Chondrocyte (in vitro differentiated cells): Measurements from ENCODE around the gene PCDHB10. TPM values are rescaled to one million over a fixed set of nuclear protein-coding genes. Genes with fewer than 3 reads are reported as not detected.
"Not testable (repeated sequence)": the region's sequence is repeated elsewhere in the genome, so short reads cannot be mapped to it uniquely, and the experiment has no call there.

Source experiments
- DNase-seq: peaks from one replicate; pipeline ENCODE4 v3.0.0; 2021; ENCODE audit warnings: mixed read lengths, low spot score
- H3K27ac Mint-ChIP-seq: one replicate; pipeline ENCODE4 v1.8.0; 2021; ENCODE audit warnings: mild to moderate bottlenecking, moderate library complexity, mixed read lengths; ENCODE audit not compliant: unreplicated experiment
- H3K27me3 Mint-ChIP-seq: 2 replicates; pipeline ENCODE4 v1.8.0; 2021; ENCODE audit warnings: low read depth, mixed read lengths
- H3K36me3 Mint-ChIP-seq: 2 replicates; pipeline ENCODE4 v1.8.0; 2021; ENCODE audit warnings: low read depth, mixed read lengths
- H3K4me1 Mint-ChIP-seq: 2 replicates; pipeline ENCODE4 v1.8.0; 2021; ENCODE audit warnings: low read depth, mild to moderate bottlenecking, mixed read lengths
- H3K4me3 Mint-ChIP-seq: one replicate; pipeline ENCODE4 v1.8.0; 2021; ENCODE audit warnings: mild to moderate bottlenecking, moderate library complexity, mixed read lengths; ENCODE audit not compliant: unreplicated experiment
- H3K9me3 Mint-ChIP-seq: 2 replicates; pipeline ENCODE4 v1.8.0; 2021; ENCODE audit warnings: low read depth, mixed read lengths
- total RNA-seq: library from RNA; stranded (reverse); gene quantifications from 3 replicates; pipeline ENCODE4 v1.2.1, GENCODE V29; 2021
- TF ChIP-seq, protein P1 (sequence below): fragments of 200-600 bp; sonication (generic); IDR thresholded peaks from 2 replicates; pipeline ENCODE4 v1.5.0; 2021; ENCODE audit warnings: antibody characterized with exemption, mild to moderate bottlenecking, moderate library complexity

PCDHB10 gene
- total RNA-seq, 1 donor from 2014 or later = 3.8 TPM

DNA sequence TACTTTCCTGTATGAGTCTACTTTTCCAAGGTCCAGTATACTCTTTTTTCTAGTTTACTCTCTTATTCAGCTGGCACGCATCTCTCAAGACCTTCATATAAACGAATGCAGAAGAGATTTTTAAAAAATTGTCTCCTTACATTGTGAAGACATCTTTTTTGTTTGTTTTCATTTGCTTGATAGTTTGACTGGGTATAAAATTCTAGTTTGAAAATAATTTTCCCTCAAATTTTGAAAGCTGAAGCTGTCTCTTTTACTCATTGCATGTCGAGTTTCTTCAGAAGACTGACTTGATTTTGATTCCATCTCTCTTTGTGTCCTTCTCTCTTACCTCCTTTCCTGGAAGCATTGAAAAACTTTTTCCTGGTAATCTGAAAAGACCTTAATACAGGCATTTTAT is 4.2 kb downstream of the PCDHB10 start:
- H3K36me3 Mint-ChIP-seq = peaks cover 27% of the 10 kb centered on the region
- peaks cover 70% of the 10 kb centered on the region for H3K9me3 Mint-ChIP-seq
- H3K27ac Mint-ChIP-seq = no peak overlapping the region
- H3K4me1 Mint-ChIP-seq = peaks cover 3% of the 10 kb centered on the region
- H3K27me3 Mint-ChIP-seq = no peaks in the 10 kb centered on the region
- H3K4me3 Mint-ChIP-seq = no peak overlapping the region
- TF ChIP-seq, protein P1, sequence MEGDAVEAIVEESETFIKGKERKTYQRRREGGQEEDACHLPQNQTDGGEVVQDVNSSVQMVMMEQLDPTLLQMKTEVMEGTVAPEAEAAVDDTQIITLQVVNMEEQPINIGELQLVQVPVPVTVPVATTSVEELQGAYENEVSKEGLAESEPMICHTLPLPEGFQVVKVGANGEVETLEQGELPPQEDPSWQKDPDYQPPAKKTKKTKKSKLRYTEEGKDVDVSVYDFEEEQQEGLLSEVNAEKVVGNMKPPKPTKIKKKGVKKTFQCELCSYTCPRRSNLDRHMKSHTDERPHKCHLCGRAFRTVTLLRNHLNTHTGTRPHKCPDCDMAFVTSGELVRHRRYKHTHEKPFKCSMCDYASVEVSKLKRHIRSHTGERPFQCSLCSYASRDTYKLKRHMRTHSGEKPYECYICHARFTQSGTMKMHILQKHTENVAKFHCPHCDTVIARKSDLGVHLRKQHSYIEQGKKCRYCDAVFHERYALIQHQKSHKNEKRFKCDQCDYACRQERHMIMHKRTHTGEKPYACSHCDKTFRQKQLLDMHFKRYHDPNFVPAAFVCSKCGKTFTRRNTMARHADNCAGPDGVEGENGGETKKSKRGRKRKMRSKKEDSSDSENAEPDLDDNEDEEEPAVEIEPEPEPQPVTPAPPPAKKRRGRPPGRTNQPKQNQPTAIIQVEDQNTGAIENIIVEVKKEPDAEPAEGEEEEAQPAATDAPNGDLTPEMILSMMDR = no peak
- DNase-seq = no peak

DNA sequence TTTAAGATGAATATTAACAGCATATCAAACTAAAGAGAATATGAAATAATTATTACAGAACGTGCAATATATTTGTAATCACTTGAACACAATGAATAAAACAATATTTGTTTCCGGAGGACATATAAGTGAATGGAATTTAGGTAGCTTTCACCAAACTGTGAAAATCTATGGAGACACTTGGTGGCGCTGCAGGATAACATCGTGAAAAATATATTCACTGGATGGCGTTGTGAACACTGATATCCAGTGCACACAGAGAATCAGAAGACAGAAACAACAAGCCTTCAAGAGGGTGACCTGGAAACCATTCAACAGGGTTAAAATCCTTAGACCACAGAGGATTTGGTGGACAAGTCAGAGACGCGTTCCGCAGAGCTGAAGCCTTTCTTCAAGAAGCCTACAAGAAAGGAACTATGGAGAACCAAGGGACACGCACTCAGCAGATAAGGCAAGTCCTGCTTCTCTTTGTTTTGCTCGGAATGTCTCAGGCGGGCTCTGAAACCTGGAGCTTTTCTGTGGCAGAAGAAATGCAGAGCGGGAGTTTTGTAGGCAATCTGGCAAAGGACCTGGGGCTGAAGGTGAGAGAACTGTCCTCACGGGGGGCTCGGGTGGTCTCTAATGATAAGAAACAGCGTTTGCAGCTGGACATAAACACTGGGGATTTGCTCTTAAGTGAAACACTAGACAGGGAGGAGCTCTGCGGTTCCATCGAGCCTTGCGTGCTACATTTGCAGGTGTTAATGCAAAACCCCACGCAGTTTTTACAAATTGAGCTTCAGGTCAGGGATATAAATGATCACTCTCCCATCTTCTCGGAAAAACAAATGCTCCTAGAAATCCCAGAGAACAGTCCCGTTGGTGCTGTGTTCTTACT is 7.4 kb downstream of the PCDHB10 start, which contains the start of gene PCDHB11:
Gene PCDHB11, plus strand, starts transcription at position 269 of the 877 bp plus-strand sequence. Its CDS starts 148 bp downstream, at position 417.
- H3K4me1 Mint-ChIP-seq = no peaks in the 10 kb centered on the region
- H3K4me3 Mint-ChIP-seq = no peak within 1 kb of the TSS
- no peak within 1 kb of the TSS for H3K27ac Mint-ChIP-seq
- H3K27me3 Mint-ChIP-seq = no peaks in the 10 kb centered on the region
- DNase-seq = no peak
- peaks cover 62% of the 10 kb centered on the region for H3K9me3 Mint-ChIP-seq
- H3K36me3 Mint-ChIP-seq = peaks cover 23% of the 10 kb centered on the region
- TF ChIP-seq, protein P1 = peak; percentile 29

DNA sequence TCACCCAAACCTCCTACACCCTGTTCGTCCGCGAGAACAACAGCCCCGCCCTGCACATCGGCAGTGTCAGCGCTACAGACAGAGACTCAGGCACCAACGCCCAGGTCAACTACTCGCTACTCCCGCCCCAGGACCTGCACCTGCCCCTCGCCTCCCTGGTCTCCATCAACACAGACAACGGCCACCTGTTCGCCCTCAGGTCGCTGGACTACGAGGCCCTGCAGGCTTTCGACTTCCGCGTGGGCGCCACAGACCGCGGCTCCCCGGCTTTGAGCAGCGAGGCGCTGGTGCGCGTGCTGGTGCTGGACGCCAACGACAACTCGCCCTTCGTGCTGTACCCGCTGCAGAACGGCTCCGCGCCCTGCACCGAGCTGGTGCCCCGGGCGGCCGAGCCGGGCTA is 9.0 kb downstream of the PCDHB10 start:
- not testable (repeated sequence) for H3K27me3 Mint-ChIP-seq, H3K4me1 Mint-ChIP-seq, H3K27ac Mint-ChIP-seq, DNase-seq, H3K4me3 Mint-ChIP-seq
- H3K36me3 Mint-ChIP-seq = peaks cover 24% of the 10 kb centered on the region
- H3K9me3 Mint-ChIP-seq = peaks cover 66% of the 10 kb centered on the region

DNA sequence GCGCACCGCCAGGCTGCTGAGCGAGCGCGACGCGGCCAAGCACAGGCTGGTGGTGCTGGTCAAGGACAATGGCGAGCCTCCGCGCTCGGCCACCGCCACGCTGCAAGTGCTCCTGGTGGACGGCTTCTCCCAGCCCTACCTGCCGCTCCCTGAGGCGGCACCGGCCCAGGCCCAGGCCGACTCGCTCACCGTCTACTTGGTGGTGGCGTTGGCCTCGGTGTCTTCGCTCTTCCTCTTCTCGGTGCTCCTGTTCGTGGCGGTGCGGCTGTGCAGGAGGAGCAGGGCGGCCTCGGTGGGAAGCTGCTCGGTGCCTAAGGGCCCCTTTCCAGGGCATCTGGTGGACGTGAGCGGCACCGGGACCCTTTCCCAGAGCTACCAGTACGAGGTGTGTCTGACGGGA is 9.5 kb downstream of the PCDHB10 start:
- H3K9me3 Mint-ChIP-seq = peaks cover 65% of the 10 kb centered on the region
- not testable (repeated sequence) for H3K4me3 Mint-ChIP-seq, H3K27ac Mint-ChIP-seq, H3K4me1 Mint-ChIP-seq, H3K27me3 Mint-ChIP-seq, DNase-seq
- H3K36me3 Mint-ChIP-seq = peaks cover 21% of the 10 kb centered on the region

DNA sequence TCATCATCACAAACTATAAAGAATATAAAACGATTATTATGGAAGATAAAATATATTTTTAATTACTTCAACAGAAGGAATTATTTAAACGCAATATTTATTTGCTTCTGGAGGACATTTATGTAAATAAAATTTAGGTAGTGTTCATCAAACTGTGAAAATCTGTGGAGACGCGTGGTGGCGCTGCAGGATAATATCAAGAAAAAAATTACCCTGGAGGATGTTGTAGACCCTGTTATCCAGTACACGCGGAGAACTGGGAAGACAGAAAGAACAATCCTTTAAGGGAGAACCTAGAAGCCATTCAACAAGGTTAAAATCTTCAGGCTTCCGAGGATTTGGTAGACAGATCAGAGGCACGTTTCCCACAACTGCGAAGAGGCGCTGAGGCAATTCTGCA is 16.3 kb downstream of the PCDHB10 start, which contains the start of gene PCDHB12:
Gene PCDHB12, plus strand, starts transcription at position 242 of the 400 bp plus-strand sequence. CDS start 189 bp downstream, outside the sequence.
- Mint-ChIP-seq H3K36me3 (peaks cover 10% of the 10 kb centered on the region), H3K27ac (no peak within 1 kb of the TSS), H3K27me3 (no peaks in the 10 kb centered on the region), H3K4me3 (peak within 1 kb of the TSS; percentile 51), H3K9me3 (peaks cover 68% of the 10 kb centered on the region), H3K4me1 (no peaks in the 10 kb centered on the region)
- no peak for DNase-seq
- TF ChIP-seq, protein P1 = peak; percentile 16

DNA sequence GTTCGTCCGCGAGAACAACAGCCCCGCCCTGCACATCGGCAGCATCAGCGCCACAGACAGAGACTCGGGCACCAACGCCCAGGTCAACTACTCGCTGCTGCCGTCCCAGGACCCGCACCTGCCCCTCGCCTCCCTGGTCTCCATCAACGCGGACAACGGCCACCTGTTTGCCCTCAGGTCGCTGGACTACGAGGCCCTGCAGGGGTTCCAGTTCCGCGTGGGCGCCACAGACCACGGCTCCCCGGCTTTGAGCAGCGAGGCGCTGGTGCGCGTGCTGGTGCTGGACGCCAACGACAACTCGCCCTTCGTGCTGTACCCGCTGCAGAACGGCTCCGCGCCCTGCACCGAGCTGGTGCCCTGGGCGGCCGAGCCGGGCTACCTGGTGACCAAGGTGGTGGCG is 18.1 kb downstream of the PCDHB10 start:
- peaks cover 73% of the 10 kb centered on the region for H3K9me3 Mint-ChIP-seq
- DNase-seq, H3K27ac Mint-ChIP-seq, H3K27me3 Mint-ChIP-seq, H3K4me3 Mint-ChIP-seq, H3K4me1 Mint-ChIP-seq: not testable (repeated sequence)
- peaks cover 18% of the 10 kb centered on the region for H3K36me3 Mint-ChIP-seq

DNA sequence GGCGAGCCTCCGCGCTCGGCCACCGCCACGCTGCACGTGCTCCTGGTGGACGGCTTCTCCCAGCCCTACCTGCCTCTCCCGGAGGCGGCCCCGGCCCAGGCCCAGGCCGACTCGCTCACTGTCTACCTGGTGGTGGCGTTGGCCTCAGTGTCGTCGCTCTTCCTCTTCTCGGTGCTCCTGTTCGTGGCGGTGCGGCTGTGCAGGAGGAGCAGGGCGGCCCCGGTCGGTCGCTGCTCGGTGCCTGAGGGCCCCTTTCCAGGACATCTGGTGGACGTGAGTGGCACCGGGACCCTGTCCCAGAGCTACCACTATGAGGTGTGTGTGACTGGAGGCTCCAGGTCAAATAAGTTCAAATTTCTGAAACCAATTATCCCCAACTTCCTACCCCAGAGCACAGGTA is 18.7 kb downstream of the PCDHB10 start:
- H3K36me3 Mint-ChIP-seq = peaks cover 17% of the 10 kb centered on the region
- H3K4me1 Mint-ChIP-seq, H3K27ac Mint-ChIP-seq, H3K27me3 Mint-ChIP-seq, DNase-seq, H3K4me3 Mint-ChIP-seq: not testable (repeated sequence)
- peaks cover 70% of the 10 kb centered on the region for H3K9me3 Mint-ChIP-seq
